ENCODE measurements around the gene SLC11A2. TPM values are rescaled to one million over a fixed set of nuclear protein-coding genes. Genes with fewer than 3 reads are reported as not detected.
A peak's percentile ranks its signal among the peaks of the same experiment; 100 is the strongest.

SLC11A2 gene
- total RNA-seq, 1 donor from 2014 or later: 26.8 TPM

- H3K4me3 Mint-ChIP-seq (ENCODE audit: unreplicated experiment): no peak overlapping the region
Observed at GRCh38 chr12:51036279-51036678, 10.1 kb upstream of the SLC11A2 start.

GRCh38 chr12:51033457-51034089 is 7.4 kb upstream of the SLC11A2 start:
- H3K27me3 Mint-ChIP-seq (ENCODE audit: low read depth): no peaks in the 10 kb centered on the region
- H3K4me1 Mint-ChIP-seq (ENCODE audit: low read depth): peaks cover 8% of the 10 kb centered on the region
- no peak overlapping the region for H3K27ac Mint-ChIP-seq (ENCODE audit: unreplicated experiment)
- DNase-seq (ENCODE audit: low spot score): no peak
- no peaks in the 10 kb centered on the region for H3K9me3 Mint-ChIP-seq (ENCODE audit: low read depth)
- H3K4me3 Mint-ChIP-seq (ENCODE audit: unreplicated experiment): no peak overlapping the region
- H3K36me3 Mint-ChIP-seq (ENCODE audit: low read depth): no peaks in the 10 kb centered on the region
- TF ChIP-seq CTCF (IDR thresholded peaks at IDR 0.05): no peak

More at GRCh38 chr12:51036279-51036678, 10.1 kb upstream of the SLC11A2 start:
- no peak for TF ChIP-seq CTCF (IDR thresholded peaks at IDR 0.05)
- Mint-ChIP-seq H3K4me1 (ENCODE audit: low read depth) (peaks cover 4% of the 10 kb centered on the region), H3K36me3 (ENCODE audit: low read depth) (no peaks in the 10 kb centered on the region), H3K27me3 (ENCODE audit: low read depth) (no peaks in the 10 kb centered on the region), H3K27ac (ENCODE audit: unreplicated experiment) (no peak overlapping the region), H3K9me3 (ENCODE audit: low read depth) (no peaks in the 10 kb centered on the region)
- no peak for DNase-seq (ENCODE audit: low spot score)

GRCh38 chr12:51033048-51033447 is 6.9 kb upstream of the SLC11A2 start:
- TF ChIP-seq CTCF (IDR thresholded peaks at IDR 0.05): no peak
- Mint-ChIP-seq H3K27me3 (ENCODE audit: low read depth) (no peaks in the 10 kb centered on the region), H3K4me3 (ENCODE audit: unreplicated experiment) (no peak overlapping the region), H3K4me1 (ENCODE audit: low read depth) (peaks cover 7% of the 10 kb centered on the region), H3K27ac (ENCODE audit: unreplicated experiment) (no peak overlapping the region), H3K36me3 (ENCODE audit: low read depth) (no peaks in the 10 kb centered on the region), H3K9me3 (ENCODE audit: low read depth) (no peaks in the 10 kb centered on the region)
- no peak for DNase-seq (ENCODE audit: low spot score)

GRCh38 chr12:51028813-51029150 is 2.6 kb upstream of the SLC11A2 start:
- TF ChIP-seq CTCF (IDR thresholded peaks at IDR 0.05): no peak
- Mint-ChIP-seq H3K27me3 (ENCODE audit: low read depth) (no peaks in the 10 kb centered on the region), H3K4me3 (ENCODE audit: unreplicated experiment) (peak overlapping the region; percentile 0), H3K27ac (ENCODE audit: unreplicated experiment) (no peak overlapping the region), H3K36me3 (ENCODE audit: low read depth) (no peaks in the 10 kb centered on the region), H3K4me1 (ENCODE audit: low read depth) (peaks cover 29% of the 10 kb centered on the region), H3K9me3 (ENCODE audit: low read depth) (no peaks in the 10 kb centered on the region)
- DNase-seq (ENCODE audit: low spot score): no peak

GRCh38 chr12:51028126-51028812 is 2.1 kb upstream of the SLC11A2 start:
- H3K4me1 Mint-ChIP-seq (ENCODE audit: low read depth): peaks cover 34% of the 10 kb centered on the region
- no peaks in the 10 kb centered on the region for H3K27me3 Mint-ChIP-seq (ENCODE audit: low read depth)
- no peaks in the 10 kb centered on the region for H3K9me3 Mint-ChIP-seq (ENCODE audit: low read depth)
- no peak for DNase-seq (ENCODE audit: low spot score)
- H3K4me3 Mint-ChIP-seq (ENCODE audit: unreplicated experiment): peak overlapping the region; percentile 0
- H3K27ac Mint-ChIP-seq (ENCODE audit: unreplicated experiment): no peak overlapping the region
- TF ChIP-seq CTCF (IDR thresholded peaks at IDR 0.05): peak; percentile 68
- H3K36me3 Mint-ChIP-seq (ENCODE audit: low read depth): no peaks in the 10 kb centered on the region
